NCI-H345 (cell line): ENCODE measurements around the gene COQ8B.

Experiments used
- DNase-seq: peaks from one replicate; lab custom pipeline; 2025; lab: John Stamatoyannopoulos, UW

COQ8B gene

DNA sequence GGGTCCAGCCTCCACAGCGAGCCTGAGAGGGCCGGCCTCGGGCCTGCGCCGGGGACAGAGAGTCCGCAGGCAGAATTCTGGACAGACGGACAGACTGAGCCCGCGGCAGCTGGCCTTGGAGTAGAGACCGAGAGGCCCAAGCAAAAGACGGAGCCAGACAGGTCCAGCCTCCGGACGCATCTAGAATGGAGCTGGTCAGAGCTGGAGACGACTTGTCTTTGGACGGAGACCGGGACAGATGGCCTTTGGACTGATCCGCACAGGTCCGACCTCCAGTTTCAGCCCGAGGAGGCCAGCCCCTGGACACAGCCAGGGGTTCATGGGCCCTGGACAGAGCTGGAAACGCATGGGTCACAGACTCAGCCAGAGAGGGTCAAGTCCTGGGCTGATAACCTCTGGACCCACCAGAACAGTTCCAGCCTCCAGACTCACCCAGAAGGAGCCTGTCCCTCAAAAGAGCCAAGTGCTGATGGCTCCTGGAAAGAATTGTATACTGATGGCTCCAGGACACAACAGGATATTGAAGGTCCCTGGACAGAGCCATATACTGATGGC, 716 bp upstream of the COQ8B start:
- peak; percentile 39 for DNase-seq

DNA sequence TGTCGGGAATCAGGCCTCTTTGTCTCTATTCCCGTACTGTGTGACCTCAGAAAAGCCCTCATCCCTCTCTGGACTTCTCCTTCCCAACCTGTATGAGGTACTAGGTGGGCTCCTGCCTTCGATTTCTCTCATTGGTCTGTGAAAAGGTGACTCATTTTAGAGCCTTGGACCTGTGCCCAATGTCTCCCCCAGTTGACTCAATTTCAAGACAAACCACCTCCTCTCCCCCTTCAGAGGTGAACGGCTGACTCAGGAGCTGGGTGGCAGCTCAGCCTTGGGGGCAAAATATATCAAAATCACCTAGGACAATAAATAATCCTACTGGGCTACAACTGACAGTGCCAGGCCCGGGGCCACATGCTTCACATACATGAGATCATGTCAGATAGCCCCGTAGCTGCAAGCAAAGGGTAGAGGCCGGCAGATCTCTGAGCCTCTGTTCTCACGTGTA, 630 bp downstream of the COQ8B start:
- DNase-seq, result peak; percentile 82

DNA sequence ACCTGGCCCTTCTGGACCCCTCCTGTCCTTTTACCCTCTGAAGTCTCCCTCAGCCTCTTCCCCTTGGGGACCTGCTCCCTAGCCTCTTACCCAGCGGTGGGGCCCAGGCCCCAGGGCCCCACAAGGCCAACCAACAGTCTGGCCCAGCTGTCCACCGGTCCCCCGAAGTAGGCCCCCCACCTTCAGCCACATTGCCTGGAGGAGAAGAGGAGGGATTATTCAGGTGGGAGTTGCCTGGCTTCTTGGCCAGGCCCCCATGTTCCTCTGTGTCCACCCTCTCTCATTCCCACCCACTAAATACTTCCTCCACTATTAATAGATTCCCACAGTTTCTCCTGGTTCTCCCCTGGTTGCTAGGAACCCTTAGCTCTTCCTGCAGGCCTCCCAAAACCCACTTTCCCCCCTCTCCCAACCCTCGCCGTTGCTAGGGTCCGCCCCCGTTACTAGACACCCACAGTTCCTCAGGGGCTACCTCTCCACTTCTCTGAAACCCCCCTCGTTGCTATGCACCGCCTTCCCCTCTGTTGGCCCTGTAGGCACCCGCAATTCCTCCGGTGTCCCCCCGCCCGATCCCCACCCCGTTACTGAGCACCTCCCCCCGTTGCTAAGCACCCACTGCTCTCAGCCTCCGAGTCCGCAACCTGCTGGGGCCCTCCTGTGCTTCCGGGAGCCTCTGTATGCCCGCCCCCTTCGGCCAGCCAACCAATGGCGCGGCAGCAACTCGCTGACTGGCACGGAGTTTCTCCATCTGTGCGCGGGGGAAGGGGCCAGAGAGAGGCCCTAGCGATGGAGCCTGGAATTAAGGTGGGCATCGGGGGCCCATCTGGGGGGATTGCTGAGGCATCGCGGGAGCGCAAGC, 2.0 kb downstream of the COQ8B start:
- peak; percentile 100 for DNase-seq

DNA sequence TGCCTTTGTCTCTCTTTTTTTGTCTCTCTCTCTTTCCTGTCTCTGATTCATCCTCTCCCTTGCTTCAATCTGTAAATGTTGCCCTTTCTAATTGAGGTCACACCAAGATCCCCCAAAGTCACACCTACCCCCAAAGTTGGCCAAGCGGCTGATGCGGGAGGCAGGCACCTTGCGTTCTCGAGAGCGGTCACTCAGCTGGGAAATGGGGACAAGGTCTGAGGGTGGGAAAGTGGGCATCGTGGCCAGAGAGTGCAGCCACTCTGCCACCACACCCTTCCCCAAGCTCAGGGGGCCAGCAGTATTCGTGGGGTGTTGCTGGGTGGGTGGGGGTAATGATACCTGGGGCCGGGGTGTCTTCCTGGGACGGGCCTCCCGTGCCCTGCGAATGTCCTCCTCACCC, 2.7 kb downstream of the COQ8B start:
- no peak for DNase-seq

DNA sequence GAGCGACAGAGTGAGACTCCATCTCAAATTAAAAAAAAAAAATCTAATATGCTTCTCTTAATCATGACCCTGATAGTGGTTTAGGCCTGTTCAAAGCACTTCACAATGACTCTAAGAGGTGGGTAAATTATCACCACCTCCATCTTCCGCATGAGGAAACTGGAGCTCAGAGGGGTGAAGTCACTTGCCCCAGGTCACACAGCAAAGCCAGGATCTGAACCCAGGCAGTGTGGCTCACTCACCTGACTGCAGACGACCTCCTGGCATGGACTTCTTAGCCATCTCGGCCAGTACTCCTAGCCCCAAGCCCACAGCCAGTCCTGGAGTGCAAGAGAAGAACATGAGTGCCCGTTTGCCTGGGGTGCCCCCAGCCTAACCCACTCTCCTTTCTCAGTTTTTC, 6.9 kb downstream of the COQ8B start:
- no peak for DNase-seq

DNA sequence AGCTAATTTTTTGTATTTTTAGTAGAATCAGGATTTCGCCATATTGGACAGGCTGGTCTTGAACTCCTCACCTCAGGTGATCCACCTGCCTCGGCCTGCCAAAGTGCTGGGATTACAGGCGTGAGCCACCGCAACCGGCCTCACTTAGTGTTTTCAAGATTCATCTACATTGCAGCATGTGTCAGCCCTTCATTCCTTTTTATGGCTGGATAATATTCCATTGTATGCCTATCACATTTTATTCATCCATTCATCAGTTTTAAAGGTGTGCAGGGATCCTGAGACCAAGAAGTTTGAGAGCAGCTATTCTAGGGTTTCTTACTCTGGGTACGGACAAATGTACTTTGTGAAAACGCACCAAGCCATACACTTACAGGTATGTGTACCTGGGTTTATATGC, 9.1 kb downstream of the COQ8B start:
- DNase-seq, result no peak

DNA sequence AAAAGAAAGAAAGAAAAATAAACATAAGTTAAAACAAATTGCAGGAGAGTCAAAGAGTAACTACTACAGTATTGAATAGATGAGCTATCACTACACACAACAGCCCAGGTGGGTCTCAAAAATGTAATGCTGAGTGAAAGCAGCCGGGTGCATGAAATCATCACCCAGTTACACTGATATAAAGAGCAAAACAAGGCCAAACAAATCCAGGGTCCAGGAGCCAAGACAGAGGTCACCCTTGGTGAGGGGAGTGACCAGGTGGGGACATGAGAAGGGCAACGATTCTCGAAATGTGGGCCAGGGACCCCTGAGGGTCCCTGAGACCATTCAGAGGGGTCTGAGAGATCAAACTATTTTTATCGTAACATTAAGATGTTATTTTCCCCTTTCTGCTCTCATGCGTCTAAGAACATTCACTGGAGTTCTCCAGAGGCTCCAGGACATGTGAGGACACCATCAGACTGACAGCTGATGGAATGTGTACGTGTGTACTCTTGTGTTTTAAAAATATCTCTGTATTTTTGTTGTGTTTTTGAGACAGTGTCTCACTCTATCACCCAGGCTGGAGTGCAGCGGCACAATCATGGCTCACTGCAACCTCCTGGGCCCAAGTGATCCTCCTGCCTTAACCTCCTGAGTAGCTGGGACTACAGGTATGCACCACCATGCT, 10.6 kb downstream of the COQ8B start:
- DNase-seq, result no peak

DNA sequence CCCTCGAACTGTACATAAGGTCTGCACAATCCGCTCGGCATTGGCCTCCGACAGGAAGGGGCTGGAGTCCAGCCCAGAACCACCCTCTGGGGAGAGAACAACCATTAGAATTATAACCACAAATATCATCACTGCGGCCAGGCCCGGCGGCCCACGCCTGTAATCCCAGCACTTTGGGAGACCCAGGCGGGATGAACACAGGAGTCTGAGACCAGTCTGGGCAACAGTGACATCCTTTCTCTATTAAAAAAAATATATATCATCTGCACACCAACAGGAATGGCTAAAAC, 11.4 kb downstream of the COQ8B start:
- DNase-seq, result no peak

DNA sequence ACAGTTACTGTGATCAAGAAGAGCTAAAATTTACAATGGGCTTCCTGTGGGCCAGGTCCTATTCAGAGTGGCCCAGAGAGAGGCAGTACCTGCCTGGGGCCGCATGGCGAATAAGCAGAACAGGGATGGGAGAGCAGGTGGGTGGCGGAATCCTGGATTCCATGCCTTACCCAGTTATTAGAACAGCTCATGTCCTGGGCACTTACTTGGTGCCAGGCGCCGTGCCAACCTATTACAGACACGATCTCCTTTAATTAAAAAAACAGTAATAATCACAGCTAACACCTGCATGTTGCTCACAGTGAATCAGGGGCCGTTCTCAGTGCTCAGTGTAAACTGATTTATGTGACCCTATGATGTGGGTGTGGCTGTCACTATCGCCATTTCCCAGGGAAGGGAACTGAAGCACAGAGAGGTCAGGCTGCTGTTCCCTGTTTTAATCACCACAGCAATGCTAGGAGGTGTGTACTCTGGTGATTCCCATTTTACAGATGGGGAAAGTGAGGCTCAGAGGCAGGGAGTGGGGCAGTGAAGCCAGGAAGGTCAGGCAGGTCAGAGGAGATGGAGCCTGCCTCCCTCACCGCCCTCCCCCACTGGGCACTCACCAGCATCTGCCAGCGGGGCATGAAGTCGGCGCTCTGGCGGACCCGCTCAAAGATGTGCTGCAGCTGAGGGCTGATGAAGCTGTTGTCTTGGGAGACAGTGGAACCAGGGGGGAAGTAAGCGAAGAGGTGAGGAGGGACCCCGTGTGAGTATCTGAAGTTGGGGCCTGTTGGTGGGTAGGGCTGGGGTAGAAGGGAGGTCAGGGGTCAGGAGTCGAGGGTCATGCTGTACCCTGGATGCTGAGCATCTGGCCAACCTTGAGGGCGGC, 12.0 kb downstream of the COQ8B start:
- no peak for DNase-seq

DNA sequence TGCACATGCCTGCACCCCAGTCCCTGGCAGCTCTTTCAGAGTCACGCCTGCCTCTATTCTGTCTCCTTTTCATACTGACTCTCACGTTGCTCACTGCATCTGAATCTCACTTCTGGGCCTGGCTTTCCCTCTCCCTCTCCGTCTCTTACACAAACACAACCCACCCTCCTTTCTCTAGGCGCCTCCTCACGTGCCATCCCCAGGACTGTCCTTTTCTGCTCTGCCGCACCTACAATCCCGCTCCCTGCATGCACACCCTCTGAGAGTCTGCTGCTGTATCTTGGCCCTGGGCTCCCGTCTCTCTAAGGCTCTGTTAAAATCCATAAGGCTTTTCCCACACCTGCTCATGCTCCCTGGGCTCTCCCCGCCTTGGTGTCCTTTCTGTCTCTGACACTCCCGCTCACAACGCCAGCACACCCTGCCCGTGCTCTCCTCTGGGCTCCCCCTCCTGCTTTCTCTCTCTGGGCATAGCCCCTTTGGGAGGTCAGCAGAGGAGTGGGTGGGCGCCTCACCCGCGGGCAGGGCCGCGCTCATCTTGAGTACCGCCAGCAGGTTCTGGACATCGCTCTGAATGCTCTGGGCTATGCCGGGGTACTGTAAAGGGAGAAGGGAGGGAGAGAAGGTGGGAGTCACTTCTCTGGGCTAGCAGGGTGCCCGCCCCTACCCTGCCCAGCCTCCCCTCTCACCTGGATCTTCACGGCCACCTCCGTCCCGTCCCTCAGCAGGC, 13.5 kb downstream of the COQ8B start:
- DNase-seq, result no peak

DNA sequence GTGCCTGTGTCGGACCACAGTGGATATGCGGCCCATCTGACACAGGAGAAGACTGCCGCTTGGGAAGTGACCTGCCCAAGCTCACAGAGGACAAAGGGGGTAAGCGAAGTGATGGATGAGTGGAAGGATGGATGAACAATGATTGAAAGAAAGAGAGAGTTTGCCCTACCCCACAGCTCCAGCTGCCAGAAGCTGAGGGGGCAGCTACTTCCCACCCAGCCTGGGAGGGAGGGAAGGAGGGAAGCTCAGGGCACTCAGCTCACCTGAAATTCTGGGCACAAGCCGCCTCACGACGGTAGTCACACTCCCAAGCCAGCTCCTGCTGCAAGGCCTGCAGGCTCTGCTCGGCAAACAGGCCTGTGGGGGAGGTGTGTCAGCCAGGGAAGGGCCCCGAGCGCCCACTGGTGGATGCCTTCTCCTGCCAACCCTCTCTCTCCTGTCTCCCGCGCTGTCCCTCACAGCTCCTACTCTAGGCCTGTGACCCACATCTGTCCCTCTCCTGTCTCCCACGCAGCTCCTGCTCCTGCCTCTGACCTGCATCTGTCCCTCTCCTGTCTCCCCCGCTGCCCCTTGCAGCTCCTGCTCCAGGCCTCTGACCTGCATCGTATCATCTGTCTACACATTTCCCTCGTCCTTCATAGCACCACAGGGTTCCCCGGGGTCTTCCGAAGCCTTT, 14.2 kb downstream of the COQ8B start:
- DNase-seq, result no peak

DNA sequence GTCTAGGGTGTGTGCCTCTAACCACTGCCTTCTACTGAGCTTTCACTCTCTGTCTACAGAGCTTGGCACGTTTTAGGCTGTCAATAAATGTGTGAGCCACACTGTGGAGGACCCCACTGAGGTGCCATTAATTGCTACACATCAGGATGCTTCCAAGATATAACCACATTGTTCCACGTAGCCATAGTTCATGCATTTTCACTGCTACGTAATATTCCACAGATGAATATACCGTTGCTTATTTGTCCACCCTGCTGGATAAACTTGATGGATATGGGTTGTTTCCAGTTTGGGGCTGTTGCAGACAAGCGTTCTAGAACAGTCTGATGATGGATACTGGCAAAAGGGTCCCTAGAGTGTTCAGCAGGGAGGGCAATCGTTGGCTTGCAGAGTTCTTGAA, 14.9 kb downstream of the COQ8B start:
- no peak for DNase-seq

DNA sequence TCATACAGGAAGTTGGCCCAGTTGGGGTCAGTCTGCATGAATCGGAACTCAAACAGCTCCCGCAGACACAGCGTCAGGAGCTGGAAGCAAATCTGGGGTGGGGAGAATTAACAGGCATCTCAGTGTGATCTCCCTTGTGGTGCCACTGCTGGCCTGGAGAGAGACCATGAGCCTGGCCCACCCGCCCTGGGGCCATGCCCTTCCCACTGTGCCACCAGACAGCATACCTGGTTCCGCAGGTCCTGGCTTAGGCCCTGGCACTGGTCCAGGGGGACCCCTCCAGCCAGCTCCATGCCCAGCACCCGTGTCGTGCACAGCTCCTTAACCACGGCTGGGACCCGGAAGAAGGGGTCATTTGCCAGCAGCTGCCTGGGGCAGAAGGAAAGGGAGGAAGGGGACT, 16.6 kb downstream of the COQ8B start:
- no peak for DNase-seq

DNA sequence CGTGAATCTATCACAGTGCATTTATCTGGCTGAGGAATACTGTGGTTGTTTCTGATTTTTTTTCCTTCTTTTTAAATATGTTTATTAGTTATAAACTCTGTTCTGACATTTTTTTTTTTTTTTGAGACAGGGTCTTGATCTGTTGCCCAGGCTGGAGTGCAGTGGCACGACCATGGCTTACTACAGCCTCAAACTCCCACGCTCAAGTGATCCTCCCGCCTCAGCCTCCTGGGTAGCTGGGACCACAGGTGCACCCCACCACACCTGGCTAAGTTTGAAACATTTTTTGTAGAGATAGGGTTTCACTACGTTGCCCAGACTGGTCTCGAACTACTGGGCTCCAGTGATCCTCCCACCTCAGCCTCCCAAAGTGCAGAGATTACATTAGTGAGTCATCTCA, 19.7 kb downstream of the COQ8B start:
- no peak for DNase-seq

DNA sequence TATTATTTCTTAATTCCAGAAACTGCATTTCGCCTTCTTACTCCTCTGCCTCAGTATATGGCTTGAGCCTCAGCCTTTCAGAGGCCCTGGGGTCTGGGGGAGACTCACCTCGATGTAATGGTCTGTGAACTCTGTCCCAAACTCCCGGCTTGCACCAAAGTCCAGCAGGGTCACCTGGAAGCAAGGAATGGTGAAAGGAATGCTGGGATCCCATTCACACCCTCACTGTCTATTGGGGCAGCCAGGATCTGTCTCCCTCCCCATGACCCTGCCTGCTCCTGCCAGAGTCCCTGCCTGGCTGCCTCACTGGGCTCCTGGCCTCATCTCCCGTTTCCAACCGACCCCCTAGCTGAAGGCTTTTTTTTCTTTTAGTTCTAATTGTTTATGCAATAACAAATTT, 20.8 kb downstream of the COQ8B start:
- DNase-seq, result no peak

DNA sequence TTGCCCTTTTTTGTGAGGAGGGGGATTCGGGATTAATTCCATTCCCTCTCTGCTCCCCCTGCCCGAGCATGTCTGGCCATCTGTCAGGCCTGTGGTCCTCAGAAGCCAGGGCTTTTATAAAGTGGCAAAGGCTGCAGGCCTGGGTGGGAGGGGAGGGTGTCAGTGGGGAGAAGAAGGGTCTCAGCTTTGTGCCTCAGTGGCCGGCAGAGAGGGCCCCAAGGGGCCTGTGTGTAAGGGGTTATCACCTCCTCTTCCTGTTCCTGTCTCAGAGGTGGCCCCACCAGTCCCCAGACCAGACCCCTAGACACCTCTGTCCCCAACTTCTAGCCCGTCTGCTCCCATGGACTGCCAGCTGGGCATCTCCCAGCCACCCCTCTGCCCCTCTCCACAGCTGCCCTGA, 22.8 kb downstream of the COQ8B start:
- no peak for DNase-seq

DNA sequence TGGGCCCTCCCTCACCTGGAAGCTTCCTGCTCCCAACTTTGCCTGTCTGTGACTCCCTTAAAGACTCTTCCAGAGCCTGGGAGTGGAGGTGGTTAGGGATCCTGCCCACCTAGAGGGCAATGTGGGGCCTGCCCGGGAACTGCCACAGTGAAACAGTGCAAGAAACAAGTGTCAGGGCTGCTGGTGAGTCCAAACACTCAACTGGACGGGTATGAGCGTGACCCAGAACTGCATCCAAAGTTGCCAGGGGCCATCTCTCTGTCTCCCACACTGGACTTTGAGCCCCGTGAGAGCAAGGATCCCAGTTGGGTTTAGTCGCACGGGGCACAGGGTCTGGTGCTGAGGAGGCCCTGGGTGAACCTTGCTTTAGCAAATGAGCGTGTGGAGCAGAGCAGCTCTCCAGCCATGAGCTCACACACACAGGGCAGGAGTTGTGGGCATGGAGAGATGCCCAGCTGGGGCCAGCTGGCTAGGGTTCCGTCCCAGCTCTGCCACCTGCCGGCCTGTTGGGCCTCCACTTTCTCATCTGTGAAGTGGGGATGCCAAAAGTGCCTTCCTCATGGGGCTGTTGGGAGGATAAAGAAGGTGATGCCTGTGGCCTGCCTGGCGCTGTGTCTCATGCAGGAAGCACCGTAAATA, 23.4 kb downstream of the COQ8B start:
- no peak for DNase-seq

DNA sequence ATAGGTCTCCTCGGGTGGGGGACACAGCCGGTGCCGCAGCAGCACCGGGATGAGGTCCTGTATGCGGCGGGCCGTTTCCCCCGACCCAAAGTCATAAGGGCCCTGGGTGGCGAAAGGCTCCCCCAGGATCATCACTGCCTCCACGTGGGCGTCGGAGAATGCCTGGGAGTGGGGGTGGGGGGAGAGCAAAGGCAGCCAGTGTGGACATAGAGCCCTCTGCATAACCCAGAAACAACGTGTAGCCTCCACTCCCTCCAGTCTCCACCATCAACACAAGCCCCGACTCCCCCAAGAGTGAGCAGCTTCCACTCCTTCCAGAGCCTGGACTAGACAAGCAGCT, 24.5 kb downstream of the COQ8B start:
- no peak for DNase-seq

DNA sequence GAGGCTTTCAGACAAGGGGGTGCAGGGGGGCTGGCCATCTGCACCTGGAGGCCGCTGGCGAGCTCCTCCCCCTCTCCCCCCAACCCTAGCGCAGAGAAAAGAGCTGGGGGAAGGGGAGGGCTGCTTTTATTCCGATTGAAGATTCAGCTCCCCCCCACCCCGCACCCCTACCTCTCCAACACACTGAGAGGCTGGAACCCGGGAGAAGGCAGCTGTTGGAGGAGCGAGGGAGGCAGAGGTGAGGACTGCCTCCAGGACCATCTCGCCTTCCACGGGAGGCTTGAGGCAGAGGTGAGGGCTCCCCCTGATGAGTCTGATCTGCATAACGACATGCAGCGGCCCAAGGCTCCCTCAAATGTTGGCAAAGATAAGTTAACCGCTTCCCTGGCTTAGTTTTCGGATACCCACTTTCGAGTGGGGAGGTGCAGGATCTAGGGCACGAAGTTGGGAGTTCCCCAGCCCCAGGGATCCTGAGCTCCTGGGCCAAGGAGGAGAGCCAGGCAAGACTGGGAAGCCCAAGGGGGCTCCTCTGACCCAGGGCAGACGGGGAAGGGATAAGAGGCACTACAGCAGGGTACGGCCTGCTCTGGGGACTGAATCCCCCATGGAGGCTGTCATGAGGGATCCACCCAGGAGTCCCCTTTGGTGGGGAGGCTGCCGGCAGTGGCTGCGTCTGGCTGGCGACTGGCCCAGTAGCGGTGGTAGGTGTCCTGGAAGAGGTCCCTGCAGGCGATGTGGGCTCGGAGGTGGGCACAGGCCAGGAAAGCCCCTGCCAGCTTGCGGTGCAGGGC, 25.1 kb downstream of the COQ8B start:
- DNase-seq, result no peak
